ENCODE measurements around the gene ASPG. TPM values are rescaled to one million over a fixed set of nuclear protein-coding genes. Genes with fewer than 3 reads are reported as not detected.

Gene ASPG
- total and polyA plus RNA-seq, 2 of the 13 experiments (the other 11 are each of a cell fraction or from before 2014, with no cell fraction given) = not detected

- POLR2A ChIA-PET = no interaction called here
These were observed 74.5 kb downstream of the ASPG start for GRCh38 chr14:104159990-104160389.

More at GRCh38 chr14:104159990-104160389, 74.5 kb downstream of the ASPG start:
- FAIRE-seq (no peak), DNase-seq (ENCODE audit: low spot score) (no peak), ATAC-seq (no peak)
- no peaks in the 10 kb centered on the region for H3K36me3 ChIP-seq (replicated peaks in 1 of 2; ENCODE audit: control insufficient read depth in 1 of 2, insufficient read depth in 2 of 2, low read length in 2 of 2)
- WGBS (ENCODE audit: low lambda C conversion rate) = no CpG with 5 or more reads among the region's 9 CpGs
- H3K4me1 ChIP-seq (ENCODE audit: insufficient read depth, low read length) = no peaks in the 10 kb centered on the region
- H3K79me2 ChIP-seq (ENCODE audit: insufficient read depth, low read length) = no peaks in the 10 kb centered on the region
- H3K27ac ChIP-seq (ENCODE audit: extremely low read length, insufficient read depth, low read length) = no peak overlapping the region
- CTCF ChIA-PET (ENCODE audit: low intra/inter-chr PET ratio, low total read pairs) = no interaction called here
- in situ Hi-C loops (cut with HindIII; ENCODE audit: extremely low pct_ligation_motif_present, low pct_unique_long_range_greater_than_20kb) = no loop called here
- H3K9me3 ChIP-seq (ENCODE audit: low read length) = no peaks in the 10 kb centered on the region
- H2AFZ ChIP-seq (ENCODE audit: low read length) = no peak overlapping the region
- no peak overlapping the region for H3K9ac ChIP-seq (ENCODE audit: insufficient read depth, low read depth, low read length)
- H3K27me3 ChIP-seq (ENCODE audit: control insufficient read depth in 1 of 2, insufficient read depth in 2 of 2, low read length in 2 of 2) = peaks cover 15 to 55% of the 10 kb centered on the region in 2 experiments; a peak in 4 of 5 replicates
- TF ChIP-seq LRRFIP1 (CRISPR knock-in tag; conservative IDR thresholded peaks at IDR 0.05) (no peak), ZNF788 (CRISPR knock-in tag; IDR thresholded peaks at IDR 0.05; ENCODE audit: borderline replicate concordance) (no peak), FOXC1 (CRISPR knock-in tag; IDR thresholded peaks at IDR 0.05; ENCODE audit: borderline replicate concordance) (no peak), NCOR1 (IDR thresholded peaks at IDR 0.05; ENCODE audit: borderline replicate concordance, low read length) (no peak), ZNF879 (CRISPR knock-in tag; IDR thresholded peaks at IDR 0.05) (no peak), XRCC5 (optimal IDR thresholded peaks at IDR 0.05; ENCODE audit: low read length) (no peak), U2AF1 (optimal IDR thresholded peaks at IDR 0.05; ENCODE audit: low read depth, low read length) (no peak), ZNF576 (CRISPR knock-in tag; IDR thresholded peaks at IDR 0.05) (no peak), ZNF318 (CRISPR knock-in tag; IDR thresholded peaks at IDR 0.05) (no peak), ZBTB3 (CRISPR knock-in tag; IDR thresholded peaks at IDR 0.05; ENCODE audit: borderline replicate concordance, low read depth) (no peak), CREM (IDR thresholded peaks at IDR 0.05) (no peak), CREM (CRISPR knock-in tag; IDR thresholded peaks at IDR 0.05) (no peak), KDM4B (CRISPR knock-in tag; IDR thresholded peaks at IDR 0.05) (no peak), KDM5B (CRISPR knock-in tag; IDR thresholded peaks at IDR 0.05; ENCODE audit: borderline replicate concordance) (no peak), NONO (IDR thresholded peaks at IDR 0.05) (no peak), NONO (CRISPR knock-in tag; conservative IDR thresholded peaks at IDR 0.05) (no peak)
- H4K20me1 ChIP-seq (ENCODE audit: insufficient read depth, low read length) = no peaks in the 10 kb centered on the region
- intact Hi-C loops (cut with micrococcal nuclease; ENCODE audit: unreplicated experiment) = no loop called here
- H3K4me2 ChIP-seq (ENCODE audit: low read depth, low read length) = no peak overlapping the region
- H3K4me3 ChIP-seq (replicated peaks in 1 of 3; ENCODE audit: insufficient read depth in 1 of 3, low read depth in 2 of 3, low read length in 3 of 3) = no peak overlapping the region
- no TSS peak for BruUV-seq (replicated peaks)

Measured in HepG2 (cell line).